Erythroblast (primary cell): Measurements from ENCODE around the gene PDLIM4.

Experiments used
- GATA1 ChIP-seq: IDR thresholded peaks from 2 replicates; pipeline ENCODE4 v1.6.1; 2011; ENCODE audit warnings: low read depth, mild to moderate bottlenecking, control low read depth, low read length, moderate library complexity
- POLR2A ChIP-seq: IDR thresholded peaks from 2 replicates; pipeline ENCODE4 v1.6.1; 2011; ENCODE audit warnings: mild to moderate bottlenecking, low read length

DNA sequence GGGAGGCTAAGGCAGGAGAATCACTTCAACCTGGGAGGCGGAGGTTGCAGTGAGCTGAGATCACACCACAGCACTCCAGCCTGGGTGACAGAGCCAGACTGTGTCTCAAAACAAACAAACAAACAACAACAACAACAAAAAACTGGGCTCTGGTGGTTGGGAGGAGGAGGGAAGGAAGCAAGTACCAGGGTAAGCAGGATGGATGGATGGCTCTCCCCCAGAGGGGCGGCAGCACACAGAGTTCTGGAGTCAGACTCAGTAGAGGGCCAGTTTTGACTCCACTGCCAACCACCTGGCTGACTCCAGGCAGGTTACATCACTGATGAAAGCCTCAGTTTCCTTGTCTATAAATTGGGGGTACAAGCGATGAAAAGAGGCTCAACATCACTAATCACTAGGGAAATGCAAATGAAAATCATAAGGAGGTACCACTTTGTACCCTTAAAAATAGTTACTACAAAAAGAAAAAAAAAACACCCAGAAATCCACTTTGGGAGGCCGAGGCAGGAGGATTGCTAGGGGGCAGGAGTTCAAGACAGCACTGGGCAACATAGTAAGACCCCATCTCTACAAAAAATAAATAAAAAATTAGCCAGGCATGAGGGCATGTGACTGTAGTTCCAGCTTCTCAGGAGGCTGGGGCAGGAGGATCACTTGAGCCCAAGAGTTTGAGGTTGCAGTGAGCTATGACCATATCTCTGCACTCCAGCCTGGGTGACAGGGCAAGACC lies 39.9 kb downstream of the PDLIM4 start:
- TF ChIP-seq POLR2A (no peak), GATA1 (no peak)
